ENCODE measurements around the gene CNDP2.

DNA sequence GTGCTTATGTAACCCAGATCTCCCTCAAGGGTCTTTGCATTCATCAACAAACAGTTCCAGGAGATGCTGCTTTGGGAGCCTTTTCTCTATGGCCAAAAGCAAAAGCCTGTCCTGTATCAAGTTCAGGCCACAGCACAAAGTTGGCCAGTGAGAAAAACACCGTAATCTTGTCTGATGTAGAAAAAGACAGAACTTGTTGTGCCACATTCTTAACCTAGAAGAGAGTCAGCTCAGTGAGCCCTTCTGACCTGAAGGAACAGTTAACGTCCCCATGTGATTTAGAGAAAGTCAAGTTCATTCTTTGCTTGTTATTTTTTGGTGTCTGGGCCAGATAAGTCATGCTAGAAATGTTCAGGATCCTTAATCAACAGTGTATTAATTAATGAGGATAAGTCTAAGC is 30.3 kb downstream of the CNDP2 start:
- TF ChIP-seq EZH2 (IDR thresholded peaks at IDR 0.05; ENCODE audit: borderline replicate concordance, insufficient read depth, low read depth, low read length, poor library complexity, severe bottlenecking), result no peak
- TF ChIP-seq, protein P1, sequence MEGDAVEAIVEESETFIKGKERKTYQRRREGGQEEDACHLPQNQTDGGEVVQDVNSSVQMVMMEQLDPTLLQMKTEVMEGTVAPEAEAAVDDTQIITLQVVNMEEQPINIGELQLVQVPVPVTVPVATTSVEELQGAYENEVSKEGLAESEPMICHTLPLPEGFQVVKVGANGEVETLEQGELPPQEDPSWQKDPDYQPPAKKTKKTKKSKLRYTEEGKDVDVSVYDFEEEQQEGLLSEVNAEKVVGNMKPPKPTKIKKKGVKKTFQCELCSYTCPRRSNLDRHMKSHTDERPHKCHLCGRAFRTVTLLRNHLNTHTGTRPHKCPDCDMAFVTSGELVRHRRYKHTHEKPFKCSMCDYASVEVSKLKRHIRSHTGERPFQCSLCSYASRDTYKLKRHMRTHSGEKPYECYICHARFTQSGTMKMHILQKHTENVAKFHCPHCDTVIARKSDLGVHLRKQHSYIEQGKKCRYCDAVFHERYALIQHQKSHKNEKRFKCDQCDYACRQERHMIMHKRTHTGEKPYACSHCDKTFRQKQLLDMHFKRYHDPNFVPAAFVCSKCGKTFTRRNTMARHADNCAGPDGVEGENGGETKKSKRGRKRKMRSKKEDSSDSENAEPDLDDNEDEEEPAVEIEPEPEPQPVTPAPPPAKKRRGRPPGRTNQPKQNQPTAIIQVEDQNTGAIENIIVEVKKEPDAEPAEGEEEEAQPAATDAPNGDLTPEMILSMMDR (IDR thresholded peaks at IDR 0.05), result no peak

Measured in B cell (primary cell).